ENCODE data around the gene SYN1.
"Not testable (repeated sequence)": the region's sequence is repeated elsewhere in the genome, so short reads cannot be mapped to it uniquely, and the experiment has no call there.

SYN1 gene

GRCh38 chrX:47619486-47620302 lies at the start of gene SYN1:
Gene SYN1 (minus strand): TSS chrX:47619857. CDS start chrX:47619728, 129 bp downstream.
- in situ Hi-C loops (cut with HindIII; ENCODE audit: low pct_unique_long_range_greater_than_20kb, low sequenced_read_pairs), result no loop called here
- peak; percentile 90 for DNase-seq (ENCODE audit: low read depth in 1 of 2, low spot score in 1 of 2)

GRCh38 chrX:47665797-47666196 lies 46.1 kb upstream of the SYN1 start:
- DNase-seq (ENCODE audit: low read depth in 1 of 2, low spot score in 1 of 2); in situ Hi-C loops (cut with HindIII; ENCODE audit: low pct_unique_long_range_greater_than_20kb, low sequenced_read_pairs): not testable (repeated sequence)

More at GRCh38 chrX:47619486-47620302, at the start of gene SYN1:
- TF ChIP-seq JUND (IDR thresholded peaks at IDR 0.05; ENCODE audit: low read depth), result no peak

- in situ Hi-C loops (cut with HindIII; ENCODE audit: low pct_unique_long_range_greater_than_20kb, low sequenced_read_pairs), result no loop called here
- no peak for TF ChIP-seq JUND (IDR thresholded peaks at IDR 0.05; ENCODE audit: low read depth)
- no peak for DNase-seq (ENCODE audit: low read depth in 1 of 2, low spot score in 1 of 2)
Measured at GRCh38 chrX:47664737-47665136, 45.1 kb upstream of the SYN1 start.

- no peak for DNase-seq (ENCODE audit: low read depth in 1 of 2, low spot score in 1 of 2)
- in situ Hi-C loops (cut with HindIII; ENCODE audit: low pct_unique_long_range_greater_than_20kb, low sequenced_read_pairs), result no loop called here
- no peak for TF ChIP-seq JUND (IDR thresholded peaks at IDR 0.05; ENCODE audit: low read depth)
Measured at GRCh38 chrX:47662144-47662657, 42.5 kb upstream of the SYN1 start.

GRCh38 chrX:47661539-47661938 lies 41.9 kb upstream of the SYN1 start:
- TF ChIP-seq JUND (IDR thresholded peaks at IDR 0.05; ENCODE audit: low read depth), result no peak

GRCh38 chrX:47659421-47659726 lies 39.7 kb upstream of the SYN1 start:
- DNase-seq (ENCODE audit: low read depth in 1 of 2, low spot score in 1 of 2), result no peak
- no peak for TF ChIP-seq JUND (IDR thresholded peaks at IDR 0.05; ENCODE audit: low read depth)
- in situ Hi-C loops (cut with HindIII; ENCODE audit: low pct_unique_long_range_greater_than_20kb, low sequenced_read_pairs), result no loop called here

More at GRCh38 chrX:47661539-47661938, 41.9 kb upstream of the SYN1 start:
- in situ Hi-C loops (cut with HindIII; ENCODE audit: low pct_unique_long_range_greater_than_20kb, low sequenced_read_pairs), result no loop called here
- no peak for DNase-seq (ENCODE audit: low read depth in 1 of 2, low spot score in 1 of 2)

GRCh38 chrX:47658684-47659420 lies 39.2 kb upstream of the SYN1 start, which contains the start of gene UXT:
Gene UXT (minus strand): TSS chrX:47659180. CDS start chrX:47658927, 253 bp downstream.
- in situ Hi-C loops (cut with HindIII; ENCODE audit: low pct_unique_long_range_greater_than_20kb, low sequenced_read_pairs), result no loop called here
- TF ChIP-seq JUND (IDR thresholded peaks at IDR 0.05; ENCODE audit: low read depth), result no peak
- DNase-seq (ENCODE audit: low read depth in 1 of 2, low spot score in 1 of 2), result peak; percentile 68 to 98

- in situ Hi-C loops (cut with HindIII; ENCODE audit: low pct_unique_long_range_greater_than_20kb, low sequenced_read_pairs), result no loop called here
- no peak for DNase-seq (ENCODE audit: low read depth in 1 of 2, low spot score in 1 of 2)
- no peak for TF ChIP-seq JUND (IDR thresholded peaks at IDR 0.05; ENCODE audit: low read depth)
Measured at GRCh38 chrX:47658301-47658683, 38.6 kb upstream of the SYN1 start.

GRCh38 chrX:47651043-47651905 lies 31.6 kb upstream of the SYN1 start:
- TF ChIP-seq JUND (IDR thresholded peaks at IDR 0.05; ENCODE audit: low read depth), result no peak
- in situ Hi-C loops (cut with HindIII; ENCODE audit: low pct_unique_long_range_greater_than_20kb, low sequenced_read_pairs), result no loop called here
- DNase-seq (ENCODE audit: low read depth in 1 of 2, low spot score in 1 of 2), result no peak

- DNase-seq (ENCODE audit: low read depth in 1 of 2, low spot score in 1 of 2), result peak; percentile 77 to 99
- TF ChIP-seq JUND (IDR thresholded peaks at IDR 0.05; ENCODE audit: low read depth), result no peak
- in situ Hi-C loops (cut with HindIII; ENCODE audit: low pct_unique_long_range_greater_than_20kb, low sequenced_read_pairs), result no loop called here
Measured at GRCh38 chrX:47650164-47651042, 30.7 kb upstream of the SYN1 start, which contains the start of gene ELK1. Gene ELK1 (minus strand): TSS chrX:47650563. CDS start chrX:47641441, 9,122 bp downstream.

- in situ Hi-C loops (cut with HindIII; ENCODE audit: low pct_unique_long_range_greater_than_20kb, low sequenced_read_pairs), result no loop called here
- DNase-seq (ENCODE audit: low read depth in 1 of 2, low spot score in 1 of 2), result no peak
- TF ChIP-seq JUND (IDR thresholded peaks at IDR 0.05; ENCODE audit: low read depth), result no peak
Measured at GRCh38 chrX:47649781-47650163, 30.1 kb upstream of the SYN1 start.

Measured in T47D (cell line).